Erythroblast (primary cell): ENCODE measurements around the gene ADGRD2.

Experiments
- GATA1 ChIP-seq: IDR thresholded peaks from 2 replicates; pipeline ENCODE4 v1.6.1; 2011; ENCODE audit warnings: low read depth, mild to moderate bottlenecking, control low read depth, low read length, moderate library complexity
- POLR2A ChIP-seq: IDR thresholded peaks from 2 replicates; pipeline ENCODE4 v1.6.1; 2011; ENCODE audit warnings: mild to moderate bottlenecking, low read length

GRCh38 chr9:124467410-124468060, 17.3 kb downstream of the ADGRD2 start:
- TF ChIP-seq POLR2A, result no peak
- TF ChIP-seq GATA1, result no peak
